Peyer's patch (tissue), 4 donors: ENCODE data around the gene EZH2. TPM values are rescaled to one million over a fixed set of nuclear protein-coding genes. Genes with fewer than 3 reads are reported as not detected.

ENCODE experiments used
- DNase-seq, 3 donors: peaks; one replicate each; pipeline ENCODE4 v3.0.0-alpha.2; 2017 to 2019
- H3K27ac ChIP-seq, 4 donors: fragments of 200-600 bp; sonication (generic); one replicate each; pipeline ENCODE4 v1.5.1; 2016 to 2019
- H3K27me3 ChIP-seq, 2 donors: fragments of 200-600 bp; sonication (generic); one replicate each; pipeline ENCODE4 v1.5.1; 2019
- H3K36me3 ChIP-seq, 3 donors: fragments of 200-600 bp; sonication (generic); one replicate each; pipeline ENCODE4 v1.5.1; 2016 to 2019
- H3K4me1 ChIP-seq, 4 donors: fragments of 200-600 bp; sonication (generic); one replicate each; pipeline ENCODE4 v1.5.1; 2016 to 2019
- H3K4me3 ChIP-seq, 4 donors: fragments of 200-600 bp; sonication (generic); 1 replicate in 3 of 4; 2 replicates in 1 of 4; pipeline ENCODE4 v1.5.1; 2016 to 2019; ENCODE audit warnings: mild to moderate bottlenecking in 1 of 4
- H3K9me3 ChIP-seq, 4 donors: fragments of 200-600 bp; sonication (generic); one replicate each; pipeline ENCODE4 v1.5.1; 2016 to 2019; ENCODE audit warnings: mild to moderate bottlenecking in 1 of 4
- CTCF ChIP-seq, 6 experiments: fragments of 450-650 bp in 4 of 6; fragments of 200-600 bp in 2 of 6; sonication (generic) in 1 of 6; IDR thresholded peaks; one replicate each; pipeline ENCODE4 v1.5.1; 2017 to 2019; ENCODE audit warnings: antibody characterized with exemption in 6 of 6, mild to moderate bottlenecking in 3 of 6, moderate library complexity in 1 of 6
- POLR2A ChIP-seq, 2 donors: fragments of 450-650 bp; IDR thresholded peaks; one replicate each; pipeline ENCODE4 v1.5.1; 2017; ENCODE audit warnings: antibody characterized with exemption in 2 of 2, mild to moderate bottlenecking in 2 of 2, moderate library complexity in 2 of 2
- total RNA-seq, 4 donors: library from RNA; depleted of rRNA; stranded (reverse); fragments of >200 nt; gene quantifications; one replicate each; pipeline ENCODE4 v1.1.0, GENCODE V29; 2016

The EZH2 gene
- total RNA-seq, 4 donors from 2014 or later, result 7.4 to 30.5 (median 8.2) TPM

GRCh38 chr7:148831782-148832181 lies 52.3 kb downstream of the EZH2 start:
- H3K27ac ChIP-seq, result no peak overlapping the region

DNA sequence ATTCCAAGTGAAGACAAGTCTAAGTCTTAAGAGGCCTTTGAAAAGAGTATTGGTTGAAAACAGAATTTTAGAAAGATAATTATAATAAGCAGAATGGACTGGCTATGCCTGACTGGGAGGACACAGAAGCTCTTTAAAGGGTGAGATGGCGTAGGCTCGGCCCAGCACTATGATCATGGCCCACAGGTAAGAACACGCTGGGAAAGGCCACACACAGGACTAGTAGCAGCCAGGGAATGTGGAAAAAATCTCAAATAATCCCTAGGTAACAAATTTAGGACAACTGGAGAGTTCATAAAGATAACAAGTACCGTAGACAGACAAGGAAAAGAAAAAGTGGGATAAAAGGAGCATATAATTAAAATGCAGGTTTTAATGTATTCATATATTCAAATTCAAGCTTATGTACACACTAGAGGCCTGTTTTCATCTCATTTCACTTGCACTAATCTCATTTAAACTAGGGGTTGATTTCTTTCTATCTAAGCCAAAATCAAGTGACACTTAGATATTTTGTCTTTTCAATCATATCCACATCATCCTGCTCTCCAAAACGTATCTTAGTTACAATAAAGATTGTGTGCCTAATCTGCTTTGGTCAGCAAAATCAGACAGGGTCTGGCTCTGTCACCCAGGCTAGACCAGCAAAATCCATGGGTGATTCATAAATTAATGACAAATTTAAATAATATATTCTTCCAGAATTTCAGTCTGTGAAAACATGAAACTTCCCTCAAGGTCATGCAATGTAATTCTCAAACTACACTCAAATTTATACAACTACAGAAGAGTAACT lies 53.0 kb downstream of the EZH2 start:
- Histone ChIP-seq H3K36me3 (peaks cover 0 to 3% (median 0%) of the 10 kb centered on the region in 3 donors), H3K9me3 (no peaks in the 10 kb centered on the region), H3K4me3 (no peak overlapping the region), H3K27me3 (no peaks in the 10 kb centered on the region), H3K27ac (no peak overlapping the region), H3K4me1 (no peaks in the 10 kb centered on the region)
- no peak for TF ChIP-seq CTCF (IDR thresholded peaks at IDR 0.05)
- no peak for TF ChIP-seq POLR2A (IDR thresholded peaks at IDR 0.05)
- no peak for DNase-seq

More at GRCh38 chr7:148831782-148832181, 52.3 kb downstream of the EZH2 start:
- H3K9me3 ChIP-seq, result no peaks in the 10 kb centered on the region
- no peaks in the 10 kb centered on the region for H3K4me1 ChIP-seq
- DNase-seq, result no peak
- TF ChIP-seq POLR2A (IDR thresholded peaks at IDR 0.05) (no peak), CTCF (IDR thresholded peaks at IDR 0.05) (no peak)
- no peak overlapping the region for H3K4me3 ChIP-seq
- H3K36me3 ChIP-seq, result no peaks in the 10 kb centered on the region
- no peaks in the 10 kb centered on the region for H3K27me3 ChIP-seq

GRCh38 chr7:148828965-148829364 lies 55.1 kb downstream of the EZH2 start:
- Histone ChIP-seq H3K27me3 (no peaks in the 10 kb centered on the region), H3K9me3 (no peaks in the 10 kb centered on the region), H3K4me1 (no peaks in the 10 kb centered on the region), H3K36me3 (peaks cover 0 to 4% (median 0%) of the 10 kb centered on the region in 3 donors), H3K27ac (no peak overlapping the region), H3K4me3 (no peak overlapping the region)
- no peak for DNase-seq
- TF ChIP-seq POLR2A (IDR thresholded peaks at IDR 0.05), result no peak
- TF ChIP-seq CTCF (IDR thresholded peaks at IDR 0.05), result no peak

DNA sequence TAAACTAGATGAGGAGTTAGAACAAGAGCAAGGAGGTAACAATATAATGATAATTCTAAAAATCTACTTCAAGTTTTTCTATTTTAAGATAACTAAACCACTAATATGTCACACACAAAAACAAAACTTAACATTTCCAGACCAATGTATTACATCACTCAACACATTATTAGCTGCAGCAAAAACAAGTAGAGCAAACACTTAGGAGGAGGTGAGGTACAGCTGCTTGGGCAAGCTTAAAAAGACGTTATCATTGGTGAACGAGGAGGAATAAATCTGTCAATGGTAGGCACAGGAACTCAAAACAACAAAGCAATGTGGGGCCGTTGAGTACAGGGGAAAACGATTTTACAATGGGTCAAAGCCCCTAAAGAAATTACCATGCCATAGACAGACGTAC lies 58.8 kb downstream of the EZH2 start:
- H3K4me1 ChIP-seq, result no peaks in the 10 kb centered on the region
- H3K4me3 ChIP-seq, result no peak overlapping the region
- no peak for DNase-seq
- TF ChIP-seq CTCF (IDR thresholded peaks at IDR 0.05), result no peak
- TF ChIP-seq POLR2A (IDR thresholded peaks at IDR 0.05), result no peak
- H3K27ac ChIP-seq, result no peak overlapping the region
- H3K9me3 ChIP-seq, result no peaks in the 10 kb centered on the region
- H3K36me3 ChIP-seq, result peaks cover 0 to 4% (median 0%) of the 10 kb centered on the region in 3 donors
- H3K27me3 ChIP-seq, result no peaks in the 10 kb centered on the region

DNA sequence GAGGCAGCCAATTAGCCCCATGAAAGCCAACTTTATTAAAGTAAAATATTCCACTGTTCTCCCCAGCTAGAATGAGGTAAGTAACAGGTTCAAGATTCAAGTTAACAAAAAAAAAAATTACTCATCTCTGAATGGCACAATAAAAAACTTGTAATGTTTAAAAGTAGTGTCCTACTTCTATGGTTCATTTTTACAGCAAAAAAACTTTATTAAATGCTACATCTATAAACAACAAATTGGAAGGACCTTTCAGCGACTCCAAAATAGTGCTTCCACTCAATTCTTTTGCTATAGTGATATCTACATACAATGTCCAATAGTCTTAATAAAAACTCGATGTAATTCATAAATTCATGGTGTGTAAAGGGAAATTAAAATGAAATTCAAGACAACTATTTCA lies 59.2 kb downstream of the EZH2 start:
- H3K4me1 ChIP-seq, result no peaks in the 10 kb centered on the region
- no peak overlapping the region for H3K4me3 ChIP-seq
- DNase-seq, result no peak
- TF ChIP-seq POLR2A (IDR thresholded peaks at IDR 0.05), result no peak
- TF ChIP-seq CTCF (IDR thresholded peaks at IDR 0.05), result no peak
- H3K27me3 ChIP-seq, result no peaks in the 10 kb centered on the region
- H3K36me3 ChIP-seq, result peaks cover 0 to 4% (median 0%) of the 10 kb centered on the region in 3 donors
- no peak overlapping the region for H3K27ac ChIP-seq
- H3K9me3 ChIP-seq, result no peaks in the 10 kb centered on the region
